GM12878 (cell line): Measurements from ENCODE around the gene DYSF. TPM values are rescaled to one million over a fixed set of nuclear protein-coding genes. Genes with fewer than 3 reads are reported as not detected.

Experiments
- ATAC-seq: fragments of 200-7000 bp; cut with Tn5 transposase; 3 replicates; pipeline ENCODE4 v1.9.1; 2020; ENCODE audit warnings: mild to moderate bottlenecking, moderate library complexity
- BruUV-seq: library from RNA; stranded (reverse); fragments of 400-500 nt; replicated peaks from 2 replicates; lab custom pipeline; 2021; lab: Mats Ljungman, UMichigan
- CTCF ChIA-PET: fragments of 300-600 bp; sonication (Branson Sonifier 250); formaldehyde crosslinking; extraction: SDS; loops from one replicate; lab custom pipeline; 2021; ENCODE audit warnings: inconsistent platforms; lab: Yijun Ruan, JAX
- POLR2A ChIA-PET: fragments of 350-600 bp; formaldehyde crosslinking; extraction: SDS; loops from one replicate; lab custom pipeline; 2021; ENCODE audit warnings: inconsistent platforms; lab: Charles Lee
- RAD21 ChIA-PET: fragments of 300-600 bp; sonication (Branson Sonifier 250); formaldehyde crosslinking; loops from one replicate; lab custom pipeline; 2023; ENCODE audit warnings: antibody characterized with exemption; ENCODE audit not compliant: unreplicated experiment; lab: Charles Lee
- SMC1A ChIA-PET: fragments of 300-600 bp; sonication (Branson Sonifier 250); formaldehyde crosslinking; loops from one replicate; lab custom pipeline; 2023; ENCODE audit not compliant: unreplicated experiment, uncharacterized antibody; lab: Charles Lee
- DNase-seq: peaks from one replicate; pipeline ENCODE4 v3.0.0-alpha.2; 2011; ENCODE audit warnings: low read depth, low spot score
- FAIRE-seq: peaks from 3 replicates; lab custom pipeline; 2011; peaks lifted over from hg19 to GRCh38; lab: Jason Lieb, UNC
- H2AFZ ChIP-seq: 2 replicates; pipeline ENCODE4 v1.6.0; 2011; ENCODE audit warnings: low read depth, low read length, control low read depth; ENCODE audit not compliant: control insufficient read depth
- H3K27ac ChIP-seq: 2 replicates; pipeline ENCODE4 v1.5.1; 2011; ENCODE audit warnings: control low read depth; ENCODE audit not compliant: control insufficient read depth, insufficient read depth
- H3K27me3 ChIP-seq, 2 experiments: replicated peaks in 1 of 2; 2 replicates each; pipeline versions ENCODE4 v1.6.0 to v1.6.1; 2011; ENCODE audit warnings: low read length in 1 of 2; ENCODE audit not compliant: control insufficient read depth in 2 of 2, insufficient read depth in 2 of 2
- H3K36me3 ChIP-seq, 2 experiments: 2 replicates each; pipeline ENCODE4 v1.5.1; 2011; ENCODE audit warnings: low read length in 1 of 2; ENCODE audit not compliant: control insufficient read depth in 2 of 2, insufficient read depth in 2 of 2
- H3K4me1 ChIP-seq: 2 replicates; pipeline ENCODE4 v1.6.1; 2011; ENCODE audit warnings: mild to moderate bottlenecking, low read length, moderate library complexity, mixed read lengths; ENCODE audit not compliant: control insufficient read depth, insufficient read depth
- H3K4me2 ChIP-seq: 2 replicates; pipeline ENCODE4 v1.6.0; 2011; ENCODE audit warnings: control low read depth; ENCODE audit not compliant: control insufficient read depth, insufficient read depth
- H3K4me3 ChIP-seq: fragments of 200-600 bp; sonication (generic); 2 replicates; pipeline ENCODE4 v1.5.1; 2016
- H3K79me2 ChIP-seq: 2 replicates; pipeline ENCODE4 v1.6.0; 2011; ENCODE audit warnings: low read length; ENCODE audit not compliant: control insufficient read depth, insufficient read depth
- H3K9ac ChIP-seq: 2 replicates; pipeline ENCODE4 v1.8.0; 2011; ENCODE audit warnings: low read length, control low read depth, mixed read lengths; ENCODE audit not compliant: control insufficient read depth, insufficient read depth
- H3K9me3 ChIP-seq: replicated peaks from 3 replicates; pipeline ENCODE4 v1.5.1; 2011; ENCODE audit warnings: mild to moderate bottlenecking, low read length; ENCODE audit not compliant: control insufficient read depth, insufficient read depth
- H4K20me1 ChIP-seq: 2 replicates; pipeline ENCODE4 v1.6.0; 2011; ENCODE audit not compliant: control insufficient read depth, insufficient read depth
- HDGF ChIP-seq: fragments of 450-650 bp; IDR thresholded peaks from 2 replicates; pipeline ENCODE4 v1.6.1; 2016; ENCODE audit warnings: antibody characterized with exemption
- MAX ChIP-seq: IDR thresholded peaks from 2 replicates; pipeline ENCODE4 v1.6.1; 2012; ENCODE audit warnings: low read depth, low read length, improper control_type of control experiment
- NR2F1 ChIP-seq: fragments of 450-650 bp; conservative IDR thresholded peaks from 2 replicates; pipeline ENCODE4 v1.6.1; 2017; ENCODE audit warnings: mild to moderate bottlenecking
- PML ChIP-seq: IDR thresholded peaks from 2 replicates; pipeline ENCODE4 v1.6.1; 2012; ENCODE audit warnings: low read length, inconsistent platforms
- SMC3 ChIP-seq: IDR thresholded peaks from 2 replicates; pipeline ENCODE4 v1.6.1; 2011; ENCODE audit warnings: low read length, improper control_type of control experiment, borderline replicate concordance
- TARDBP ChIP-seq: IDR thresholded peaks from 2 replicates; pipeline ENCODE4 v1.6.1; 2016; ENCODE audit warnings: borderline replicate concordance
- TBL1XR1 ChIP-seq: IDR thresholded peaks from 2 replicates; pipeline ENCODE4 v1.6.1; 2012; ENCODE audit warnings: low read depth, low read length, improper control_type of control experiment
- USF1 ChIP-seq: IDR thresholded peaks from 2 replicates; pipeline ENCODE4 v1.6.1; 2011; ENCODE audit warnings: borderline replicate concordance, low read depth, mild to moderate bottlenecking, moderate library complexity, mixed read lengths, low read length; ENCODE audit not compliant: insufficient read depth; ENCODE audit errors: extremely low read length
- ZNF217 ChIP-seq: fragments of 450-650 bp; IDR thresholded peaks from 2 replicates; pipeline ENCODE4 v1.6.1; 2017; ENCODE audit warnings: antibody characterized with exemption, mild to moderate bottlenecking
- WGBS: methylation state at CpG from one replicate; pipeline ENCODE4 v1.1.6; 2016; ENCODE audit warnings: low lambda C conversion rate; ENCODE audit not compliant: insufficient replicate concordance, insufficient coverage; ENCODE audit errors: missing lambda C conversion rate; 5-methylcytosine and 5-hydroxymethylcytosine counted together
- in situ Hi-C: fragments of 300-500 bp; cut with MboI; formaldehyde crosslinking; loops from 9 replicates; pipeline ENCODE4 v1.14.3; 2018; ENCODE audit warnings: mixed read lengths
- intact Hi-C: fragments of 100-400 bp; cut with micrococcal nuclease; formaldehyde crosslinking; loops from one replicate; pipeline ENCODE4 v1.14.2; 2022; ENCODE audit not compliant: unreplicated experiment
- polyA plus RNA-seq, 11 experiments: library from polyadenylated mRNA; depleted of rRNA in 4 of 11; unstranded in 6 of 11; stranded (reverse) in 5 of 11; fragments of >200 nt; fragmentation: Nextera tagmentation in 4 of 11; fragmentation: Illumina TruSeq in 1 of 11; extraction: Ambion mirVana in 4 of 11; extraction: Trizol in 1 of 11; gene quantifications; 1 replicate in 1 of 11; 2 replicates in 10 of 11; pipeline versions ENCODE4 v1.2.1 to v1.2.3, GENCODE V29; 2011 to 2016; ENCODE audit warnings: inconsistent platforms in 2 of 11, missing spikeins in 2 of 11, low read depth in 1 of 11
- total RNA-seq, 4 experiments: library from RNA; depleted of rRNA in 3 of 4; stranded (reverse); fragments of >200 nt in 3 of 4; fragmentation: Illumina TruSeq in 1 of 4; extraction: Trizol in 1 of 4; gene quantifications; 2 replicates each; pipeline versions ENCODE4 v1.2.1 to v1.2.3, GENCODE V29; 2013 to 2021

DYSF gene
- total and polyA plus RNA-seq, 10 of the 15 experiments (the other 5 are each of a cell fraction or from before 2014, with no cell fraction given), result under 0.01 to 0.15 (median 0.03) TPM; not detected in 7

GRCh38 chr2:71528131-71528591, 74.8 kb downstream of the DYSF start:
- Histone ChIP-seq H3K27ac (no peak overlapping the region), H3K4me1 (no peaks in the 10 kb centered on the region), H4K20me1 (no peaks in the 10 kb centered on the region; the same call in 1 of the 2 replicates), H2AFZ (no peak overlapping the region), H3K9me3 (no peaks in the 10 kb centered on the region), H3K27me3 (no peaks in the 10 kb centered on the region; a peak in 2 of 4 replicates), H3K36me3 (no peaks in the 10 kb centered on the region), H3K9ac (no peak overlapping the region), H3K4me3 (no peak overlapping the region), H3K4me2 (no peak overlapping the region), H3K79me2 (no peaks in the 10 kb centered on the region)
- RAD21 ChIA-PET, result interaction anchor here (1.6 kb wide), 1 partner anchor 18 kb away, joined by 5 read pairs; no protein-coding TSS in a partner anchor
- SMC1A ChIA-PET, result no interaction called here
- CTCF ChIA-PET, result no interaction called here
- no peak for FAIRE-seq
- WGBS, result 32% methylated on average over 10 of the region's 10 CpGs
- in situ Hi-C loops, result loop anchor here (10.0 kb wide), 1 partner anchor 1217 kb away; no protein-coding TSS in a partner anchor
- POLR2A ChIA-PET, result no interaction called here
- no peak for TF ChIP-seq PML
- no peak for TF ChIP-seq HDGF
- TF ChIP-seq ZNF217, result no peak
- TF ChIP-seq TARDBP, result no peak
- TF ChIP-seq USF1, result no peak
- no peak for TF ChIP-seq MAX
- TF ChIP-seq SMC3, result no peak
- TF ChIP-seq NR2F1, result no peak
- no peak for TF ChIP-seq TBL1XR1
- intact Hi-C loops, result no loop called here
- DNase-seq, result no peak
- no peak for ATAC-seq
- no TSS peak for BruUV-seq
